Activated T-helper 9 cell treated with anti-CD3 and anti-CD28 coated beads, Interleukin-2, amount 50 U/mL, for 16 hours (primary cell): ENCODE data around the gene IGSF21.

Experiments
- DNase-seq: peaks from one replicate; pipeline ENCODE4 v3.0.0-alpha.2; 2020; ENCODE audit warnings: low read depth

Gene IGSF21

GRCh38 chr1:18119771-18120377, 12.3 kb downstream of the IGSF21 start:
- DNase-seq, result no peak

- no peak for DNase-seq
Measured at GRCh38 chr1:18120638-18121037, 13.0 kb downstream of the IGSF21 start.

GRCh38 chr1:18121072-18121820, 13.6 kb downstream of the IGSF21 start:
- no peak for DNase-seq

DNA sequence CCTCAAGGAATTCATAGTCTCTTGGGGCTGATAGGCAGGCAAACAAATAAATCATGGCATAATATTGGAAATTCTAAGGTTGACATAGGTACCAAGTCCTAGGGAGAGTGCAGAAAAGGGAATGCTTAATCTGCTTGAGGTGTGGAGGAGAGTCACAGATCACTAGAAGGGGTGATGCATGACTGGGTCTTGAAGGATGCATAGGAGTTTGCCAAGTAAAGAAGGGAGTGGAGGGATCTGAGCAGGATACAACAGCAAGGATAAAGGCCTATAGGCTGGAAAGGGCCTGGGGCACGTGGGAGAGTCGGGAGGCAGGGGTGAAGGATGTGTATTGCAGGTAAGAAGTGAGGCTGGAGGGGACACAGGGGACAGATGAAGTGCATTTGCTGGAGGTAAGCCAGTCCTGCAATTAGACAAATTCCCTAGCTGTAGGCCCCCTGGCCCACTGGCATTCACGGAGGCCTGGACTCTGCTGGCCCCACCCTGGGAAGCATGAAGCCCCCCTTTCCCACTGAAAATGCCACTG, 15.9 kb downstream of the IGSF21 start:
- DNase-seq, result no peak

- DNase-seq, result no peak
Measured at GRCh38 chr1:18124977-18125376, 17.4 kb downstream of the IGSF21 start.

- no peak for DNase-seq
Measured at GRCh38 chr1:18126616-18127015, 19.0 kb downstream of the IGSF21 start.

GRCh38 chr1:18128298-18128697, 20.7 kb downstream of the IGSF21 start:
- no peak for DNase-seq

GRCh38 chr1:18130356-18130755, 22.8 kb downstream of the IGSF21 start:
- DNase-seq, result no peak

GRCh38 chr1:18132022-18132710, 24.6 kb downstream of the IGSF21 start:
- DNase-seq, result no peak

GRCh38 chr1:18132711-18133541, 25.3 kb downstream of the IGSF21 start:
- no peak for DNase-seq

DNA sequence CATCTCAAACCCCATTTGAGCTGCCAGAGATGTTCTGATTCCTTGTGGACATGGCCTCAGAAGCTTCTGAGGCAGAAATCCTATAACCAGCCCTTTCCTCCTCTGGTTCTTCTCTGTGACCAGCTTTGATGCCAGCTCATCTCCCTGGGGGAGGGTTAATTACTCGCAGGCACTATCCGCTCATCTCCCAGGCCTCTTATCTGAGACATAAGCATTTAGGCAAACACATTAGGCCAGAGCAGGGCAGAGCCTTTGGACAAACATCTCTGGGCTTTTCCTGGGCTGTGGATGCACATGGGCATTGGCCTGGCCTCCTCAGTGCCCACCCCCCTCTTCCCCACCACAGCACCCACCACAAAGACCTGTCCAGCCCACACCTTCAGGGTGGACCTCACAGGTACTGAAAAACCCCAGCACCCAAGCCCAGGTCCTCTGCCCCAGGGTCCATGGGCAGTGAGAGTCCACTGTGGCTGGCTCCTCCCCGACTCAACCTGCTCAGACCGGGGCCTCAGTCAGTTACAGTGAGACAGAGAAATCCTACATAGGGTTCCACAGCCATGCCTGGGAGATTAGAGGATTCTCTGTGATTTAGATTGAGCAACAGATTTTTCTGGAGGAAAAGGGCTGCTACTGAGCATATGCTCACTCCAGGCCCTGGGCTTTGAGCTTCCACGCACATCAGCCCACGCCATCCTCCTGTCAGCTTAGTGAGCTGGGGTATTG, 26.9 kb downstream of the IGSF21 start:
- DNase-seq, result no peak

DNA sequence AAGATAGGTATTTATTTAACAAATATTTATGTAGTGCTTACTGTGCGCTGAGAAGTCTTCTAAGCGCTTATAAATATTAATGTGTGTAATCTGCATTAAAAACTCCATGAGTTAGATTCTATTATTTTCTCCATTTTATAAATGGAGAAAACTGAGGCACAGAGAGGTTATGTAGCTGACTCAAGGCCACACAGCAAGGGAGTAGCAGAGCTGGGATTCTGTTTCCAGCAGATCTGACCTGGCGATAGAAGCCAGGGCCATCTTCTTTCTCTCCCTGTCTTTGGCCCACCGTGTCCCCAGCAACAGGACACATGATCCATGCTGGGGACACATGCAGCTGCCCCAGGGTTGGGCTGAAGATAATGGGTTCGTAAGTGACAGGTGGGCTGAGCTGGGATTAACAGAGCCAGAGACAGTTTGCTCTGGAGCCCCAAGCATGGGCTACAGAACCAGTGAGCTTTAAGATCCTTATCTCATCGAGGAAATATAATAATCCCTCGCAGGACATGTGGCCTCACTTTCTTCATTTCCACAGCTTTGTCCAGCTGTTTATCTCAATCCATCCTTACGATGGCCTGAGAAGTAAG, 30.3 kb downstream of the IGSF21 start:
- no peak for DNase-seq

- no peak for DNase-seq
Measured at GRCh38 chr1:18139198-18139981, 31.8 kb downstream of the IGSF21 start.

DNA sequence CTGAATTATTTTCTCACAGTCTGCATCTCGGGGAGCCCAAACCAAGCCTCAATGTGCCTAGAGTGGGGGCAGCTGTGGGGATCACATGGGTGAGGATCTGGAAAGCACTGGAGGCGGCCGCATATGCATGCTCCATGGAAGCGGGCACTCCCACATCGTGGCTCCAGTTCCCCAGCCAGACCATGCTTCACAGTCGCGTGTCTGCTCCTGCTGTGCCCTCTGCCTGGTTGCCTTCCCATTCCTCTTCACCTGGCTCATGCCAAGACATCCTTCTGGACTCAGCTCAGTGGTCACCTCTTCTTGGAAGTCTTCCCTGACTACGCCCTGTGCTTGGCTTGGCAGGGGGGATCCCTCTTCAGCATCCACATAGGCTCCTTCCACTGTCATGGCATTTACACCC, 32.8 kb downstream of the IGSF21 start:
- no peak for DNase-seq

GRCh38 chr1:18141661-18142060, 34.1 kb downstream of the IGSF21 start:
- DNase-seq, result no peak

GRCh38 chr1:18142471-18142870, 34.9 kb downstream of the IGSF21 start:
- no peak for DNase-seq

DNA sequence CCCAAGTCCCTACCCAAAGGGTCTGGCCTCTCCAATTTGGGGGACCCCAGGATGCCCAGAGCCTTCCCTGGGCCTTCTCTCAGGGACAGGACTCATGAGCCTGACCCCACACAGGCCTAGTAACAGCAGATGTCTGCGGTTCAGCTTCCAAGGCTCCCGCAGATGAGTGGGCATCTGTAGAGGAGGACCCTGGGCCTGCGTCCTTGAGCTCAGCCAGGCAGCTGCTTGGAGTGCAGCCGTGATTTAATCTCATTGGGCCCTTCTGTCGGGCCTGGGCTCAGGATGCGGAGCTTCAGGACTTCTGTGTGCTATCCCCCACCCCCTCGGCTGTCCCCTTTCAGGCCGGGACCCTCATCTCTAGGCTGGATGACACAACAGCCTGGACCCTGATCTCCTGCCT, 35.4 kb downstream of the IGSF21 start:
- DNase-seq, result no peak

DNA sequence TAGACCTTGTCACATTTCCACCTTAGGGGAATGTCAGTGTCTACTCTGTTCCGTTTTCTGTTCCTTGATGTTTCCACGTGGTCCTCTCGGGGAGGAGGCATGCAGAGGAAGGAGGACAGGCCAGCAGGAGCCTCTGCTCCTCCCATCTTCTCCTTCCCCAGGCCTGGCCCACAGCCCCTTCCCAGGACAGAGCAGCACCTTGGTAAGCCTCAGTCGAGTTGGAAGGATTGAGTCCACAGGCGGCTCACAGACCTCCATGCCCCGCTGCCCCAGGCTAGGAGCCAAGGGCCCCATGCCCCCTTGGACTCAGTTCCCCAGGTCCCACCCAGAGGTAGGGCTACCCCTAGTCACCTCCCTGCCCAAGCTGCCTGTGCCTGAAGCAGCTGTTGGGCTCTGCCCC, 36.5 kb downstream of the IGSF21 start:
- no peak for DNase-seq

DNA sequence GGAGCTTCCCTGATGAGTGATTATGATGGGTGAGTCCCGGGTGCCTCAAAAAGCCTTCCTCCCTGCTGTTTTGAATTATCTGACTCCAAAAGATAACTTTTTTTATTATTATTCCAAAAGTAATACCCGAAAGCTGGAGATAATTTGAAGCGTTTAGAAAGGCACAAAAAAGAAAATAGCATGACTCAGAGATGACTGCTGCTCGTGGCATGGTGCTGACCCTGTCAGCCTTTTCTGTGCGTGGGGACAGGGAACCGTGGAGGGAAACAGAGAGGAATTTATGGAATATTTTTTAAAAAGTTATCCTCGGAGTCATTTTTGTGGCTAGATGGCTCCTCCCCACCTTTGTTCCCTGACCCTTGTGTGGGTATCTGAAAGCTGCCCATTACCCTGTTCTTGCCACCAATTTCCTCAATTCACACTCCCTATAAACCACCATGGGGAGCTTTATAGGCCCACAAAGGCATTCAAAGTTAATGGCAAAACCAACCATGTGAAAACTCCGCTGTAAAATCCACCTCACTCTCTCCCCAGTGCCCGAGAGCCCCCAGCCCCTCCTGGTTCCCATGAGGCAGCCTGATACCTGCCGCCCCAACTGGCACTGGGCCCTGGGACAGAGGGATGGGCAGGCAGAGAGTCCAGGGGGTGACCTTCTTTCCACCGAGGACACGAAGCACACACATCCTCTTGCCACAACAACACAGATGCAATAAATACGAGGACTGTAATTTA, 37.5 kb downstream of the IGSF21 start:
- no peak for DNase-seq
